Thoracic aorta (tissue), 2 donors: ENCODE results near the gene COX20. TPM values are rescaled to one million over a fixed set of nuclear protein-coding genes. Genes with fewer than 3 reads are reported as not detected.
A peak's percentile ranks its signal among the peaks of the same experiment; 100 is the strongest.

Experiments
- ATAC-seq: fragments of 150-250 bp; one replicate; pipeline ENCODE4 v1.8.0; 2017; ENCODE audit warnings: low read depth; ENCODE audit not compliant: insufficient number of reproducible peaks, low FRiP score
- DNase-seq: peaks from one replicate; pipeline ENCODE4 v3.0.0-alpha.2; 2020; ENCODE audit warnings: low spot score
- H3K27ac ChIP-seq, 2 donors: fragments of 200-600 bp; sonication (generic); 1 replicate in 1 of 2; 2 replicates in 1 of 2; pipeline ENCODE4 v1.5.1; 2016; ENCODE audit warnings: mild to moderate bottlenecking in 2 of 2, moderate library complexity in 2 of 2
- H3K27me3 ChIP-seq: fragments of 200-600 bp; sonication (generic); replicated peaks from 2 replicates; pipeline ENCODE4 v1.6.0; 2016; ENCODE audit warnings: mild to moderate bottlenecking; ENCODE audit not compliant: insufficient read depth
- H3K36me3 ChIP-seq: fragments of 200-600 bp; sonication (generic); one replicate; pipeline ENCODE4 v1.5.1; 2016
- H3K4me1 ChIP-seq, 2 donors: fragments of 200-600 bp; sonication (generic); 1 replicate in 1 of 2; 2 replicates in 1 of 2; pipeline versions ENCODE4 v1.5.1 to v1.6.0; 2016; ENCODE audit warnings: low read depth in 2 of 2, mild to moderate bottlenecking in 1 of 2; ENCODE audit not compliant: control insufficient read depth in 1 of 2
- H3K4me3 ChIP-seq: fragments of 200-600 bp; sonication (generic); 2 replicates; pipeline ENCODE4 v1.5.1; 2016; ENCODE audit warnings: mild to moderate bottlenecking
- H3K9me3 ChIP-seq: fragments of 200-600 bp; sonication (generic); 2 replicates; pipeline ENCODE4 v1.5.1; 2016
- total RNA-seq, 2 donors: library from RNA; depleted of rRNA; stranded (reverse); fragments of >200 nt; gene quantifications; one replicate each; pipeline versions ENCODE4 v1.1.0 to v1.2.3, GENCODE V29; 2016
- TF ChIP-seq, protein P1 (sequence below): fragments of 200-600 bp; sonication (generic); IDR thresholded peaks from one replicate; pipeline ENCODE4 v1.5.1; 2019; ENCODE audit warnings: antibody characterized with exemption

The COX20 gene
- total RNA-seq, 2 donors from 2014 or later = 10.8 to 38.0 TPM

- ATAC-seq (no peak), DNase-seq (no peak)
- peaks cover 15 to 31% of the 10 kb centered on the region in 2 donors for H3K4me1 ChIP-seq
- H3K9me3 ChIP-seq = no peaks in the 10 kb centered on the region
- H3K4me3 ChIP-seq = peak overlapping the region; percentile 99
- H3K36me3 ChIP-seq = peaks cover 4% of the 10 kb centered on the region
- H3K27me3 ChIP-seq = no peaks in the 10 kb centered on the region
- H3K27ac ChIP-seq = peak overlapping the region; percentile 100
- TF ChIP-seq, protein P1, sequence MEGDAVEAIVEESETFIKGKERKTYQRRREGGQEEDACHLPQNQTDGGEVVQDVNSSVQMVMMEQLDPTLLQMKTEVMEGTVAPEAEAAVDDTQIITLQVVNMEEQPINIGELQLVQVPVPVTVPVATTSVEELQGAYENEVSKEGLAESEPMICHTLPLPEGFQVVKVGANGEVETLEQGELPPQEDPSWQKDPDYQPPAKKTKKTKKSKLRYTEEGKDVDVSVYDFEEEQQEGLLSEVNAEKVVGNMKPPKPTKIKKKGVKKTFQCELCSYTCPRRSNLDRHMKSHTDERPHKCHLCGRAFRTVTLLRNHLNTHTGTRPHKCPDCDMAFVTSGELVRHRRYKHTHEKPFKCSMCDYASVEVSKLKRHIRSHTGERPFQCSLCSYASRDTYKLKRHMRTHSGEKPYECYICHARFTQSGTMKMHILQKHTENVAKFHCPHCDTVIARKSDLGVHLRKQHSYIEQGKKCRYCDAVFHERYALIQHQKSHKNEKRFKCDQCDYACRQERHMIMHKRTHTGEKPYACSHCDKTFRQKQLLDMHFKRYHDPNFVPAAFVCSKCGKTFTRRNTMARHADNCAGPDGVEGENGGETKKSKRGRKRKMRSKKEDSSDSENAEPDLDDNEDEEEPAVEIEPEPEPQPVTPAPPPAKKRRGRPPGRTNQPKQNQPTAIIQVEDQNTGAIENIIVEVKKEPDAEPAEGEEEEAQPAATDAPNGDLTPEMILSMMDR = no peak
Measured at GRCh38 chr1:244865028-244865371, 29.5 kb downstream of the COX20 start.

DNA sequence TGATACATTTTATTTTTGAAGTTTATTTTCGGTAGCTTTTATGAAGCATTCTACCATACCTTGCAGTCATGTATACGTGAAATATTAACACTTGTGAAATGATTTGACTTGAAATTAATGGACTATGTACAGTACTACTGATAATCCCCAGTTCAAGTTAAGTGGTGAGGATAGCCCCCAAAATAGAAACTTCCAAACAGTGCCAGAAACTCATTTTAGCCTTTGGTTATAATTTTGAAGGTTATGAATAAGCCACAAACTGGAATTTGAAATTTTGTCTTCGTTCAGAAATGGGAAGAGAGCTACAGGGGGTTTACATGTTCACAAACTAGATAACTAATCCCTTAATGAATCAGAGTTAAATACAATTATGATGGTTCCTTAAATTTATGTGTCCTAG lies 30.4 kb downstream of the COX20 start:
- Histone ChIP-seq H3K4me1 (peaks cover 7 to 23% of the 10 kb centered on the region in 2 donors), H3K27ac (peak overlapping the region; percentile 100), H3K9me3 (no peaks in the 10 kb centered on the region), H3K4me3 (no peak overlapping the region), H3K36me3 (no peaks in the 10 kb centered on the region), H3K27me3 (no peaks in the 10 kb centered on the region)
- DNase-seq (no peak), ATAC-seq (no peak)
- TF ChIP-seq, protein P1 = no peak

DNA sequence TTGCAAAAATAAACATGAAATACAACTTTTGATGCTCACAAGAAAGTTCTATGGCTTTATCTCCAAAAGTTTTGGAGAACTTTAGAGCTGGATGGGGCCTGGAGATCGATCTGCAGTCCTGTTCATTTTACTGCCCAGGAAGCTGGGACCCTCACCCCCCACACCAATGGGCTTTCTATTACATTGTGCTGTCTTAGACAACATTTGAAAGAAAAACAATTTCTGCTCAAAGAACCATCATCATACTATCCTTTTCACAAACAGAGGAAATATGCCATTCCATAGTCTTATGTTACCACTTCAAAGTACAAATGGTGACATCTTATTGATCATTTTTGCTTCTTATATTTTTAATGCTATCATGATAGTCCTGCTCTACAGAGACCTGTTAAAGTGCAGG lies 30.9 kb downstream of the COX20 start:
- Histone ChIP-seq H3K27ac (peak overlapping the region in 1 of 2 donors; percentile 100), H3K9me3 (no peaks in the 10 kb centered on the region), H3K36me3 (no peaks in the 10 kb centered on the region), H3K27me3 (no peaks in the 10 kb centered on the region), H3K4me1 (peaks cover 1 to 18% of the 10 kb centered on the region in 2 donors), H3K4me3 (no peak overlapping the region)
- DNase-seq (no peak), ATAC-seq (no peak)
- TF ChIP-seq, protein P1 = no peak

DNA sequence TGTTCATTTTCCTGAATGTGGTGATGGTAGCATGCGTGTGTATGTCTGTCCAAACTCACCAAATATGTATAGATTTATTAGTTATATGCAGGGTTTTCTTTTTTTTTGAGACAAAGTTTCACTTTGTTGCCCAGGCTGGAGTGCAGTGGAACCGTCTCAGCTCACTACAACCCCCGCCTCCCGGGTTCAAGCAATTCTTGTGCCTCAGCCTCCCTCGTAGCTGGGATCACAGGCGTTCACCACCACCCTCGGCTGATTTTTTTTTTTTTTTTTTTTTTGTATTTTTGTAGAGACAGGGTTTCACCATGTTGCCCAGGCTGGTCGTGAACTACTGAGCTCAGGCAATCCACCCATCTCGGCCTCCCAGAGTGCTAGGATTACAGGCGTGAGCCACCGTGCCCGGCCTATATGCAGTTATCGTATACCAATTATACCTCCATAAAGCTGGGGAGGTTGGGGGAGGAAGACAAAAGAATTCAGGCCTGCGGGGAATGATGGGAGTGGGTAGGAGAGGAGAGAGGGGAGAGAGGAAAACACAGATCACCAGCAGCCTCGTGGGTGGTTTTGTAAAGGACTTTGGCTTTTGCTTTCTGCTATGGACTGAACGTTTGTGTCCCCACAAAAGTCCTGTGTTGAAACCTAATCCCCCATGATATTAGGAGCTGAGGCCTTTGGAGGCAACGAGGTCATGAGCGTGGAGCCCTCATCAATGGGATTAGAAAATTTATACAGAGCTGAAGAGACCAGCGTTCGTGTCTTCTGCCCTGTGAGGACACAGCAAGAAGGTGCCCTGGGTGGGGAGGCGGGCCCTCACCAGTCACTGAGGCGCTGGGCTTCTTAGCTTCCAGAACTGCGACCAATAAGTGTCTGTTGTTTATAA lies 33.3 kb downstream of the COX20 start:
- DNase-seq (no peak), ATAC-seq (no peak)
- Histone ChIP-seq H3K27ac (no peak overlapping the region), H3K36me3 (no peaks in the 10 kb centered on the region), H3K27me3 (no peaks in the 10 kb centered on the region), H3K4me3 (no peak overlapping the region), H3K4me1 (peaks cover 0 to 11% of the 10 kb centered on the region in 2 donors), H3K9me3 (no peaks in the 10 kb centered on the region)
- TF ChIP-seq, protein P1 = no peak

GRCh38 chr1:244869364-244869827 lies 33.9 kb downstream of the COX20 start:
- Histone ChIP-seq H3K27me3 (no peaks in the 10 kb centered on the region), H3K9me3 (no peaks in the 10 kb centered on the region), H3K4me1 (peaks cover 0 to 11% of the 10 kb centered on the region in 2 donors), H3K27ac (no peak overlapping the region), H3K4me3 (no peak overlapping the region), H3K36me3 (no peaks in the 10 kb centered on the region)
- ATAC-seq (no peak), DNase-seq (no peak)
- TF ChIP-seq, protein P1 = no peak
